Stimulated activated CD4-positive, alpha-beta T cell treated with anti-CD3 and anti-CD28 coated beads, TNF-alpha, amount 100 ng/mL, for 48 hours (primary cell): ENCODE results near the gene ADK.
"Not testable (repeated sequence)": the region's sequence is repeated elsewhere in the genome, so short reads cannot be mapped to it uniquely, and the experiment has no call there.

Experiments
- DNase-seq, 3 donors: peaks; one replicate each; pipeline ENCODE4 v3.0.0-alpha.2; 2020; ENCODE audit warnings: low read depth in 3 of 3

ADK gene

DNA sequence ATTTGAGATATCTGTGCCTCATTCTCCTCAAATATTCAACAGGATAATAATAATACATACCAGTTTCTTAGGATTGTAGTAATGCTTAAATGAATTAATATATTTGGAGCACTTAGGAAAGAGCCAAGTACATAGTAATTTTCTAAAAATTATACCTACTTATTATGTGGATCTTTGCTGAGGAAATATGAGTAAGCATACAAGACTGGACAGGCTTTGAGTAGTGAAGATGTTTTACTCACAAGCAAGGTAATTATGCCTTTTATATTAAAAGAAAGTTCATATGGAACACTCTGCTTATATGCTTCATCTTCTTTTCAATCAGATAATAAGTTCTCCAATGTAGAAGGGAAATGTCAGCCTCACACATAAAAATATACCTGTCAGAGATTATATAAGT, 337.9 kb downstream of the ADK start:
- DNase-seq = no peak

DNA sequence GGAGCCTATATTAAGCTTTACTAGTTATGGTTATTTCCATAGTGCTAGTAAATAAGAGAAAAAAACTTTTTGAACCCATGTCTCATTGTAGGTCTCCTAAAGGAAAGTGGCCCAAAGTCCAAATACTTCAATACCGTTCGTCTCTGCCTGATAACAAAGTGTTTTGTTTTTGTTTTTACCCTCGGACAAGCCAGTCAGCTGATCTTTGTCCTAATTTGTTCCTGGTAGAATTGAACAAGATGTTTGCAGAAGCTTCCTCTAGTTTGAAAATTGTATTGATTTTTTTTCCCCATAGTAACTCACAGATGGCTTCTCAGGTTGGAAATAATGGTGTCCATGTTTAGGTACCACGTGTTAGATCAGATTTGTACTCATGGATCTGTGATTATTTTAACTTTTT, 339.5 kb downstream of the ADK start:
- no peak for DNase-seq

- no peak for DNase-seq
Observed at GRCh38 chr10:74491014-74491413, 340.0 kb downstream of the ADK start.

DNA sequence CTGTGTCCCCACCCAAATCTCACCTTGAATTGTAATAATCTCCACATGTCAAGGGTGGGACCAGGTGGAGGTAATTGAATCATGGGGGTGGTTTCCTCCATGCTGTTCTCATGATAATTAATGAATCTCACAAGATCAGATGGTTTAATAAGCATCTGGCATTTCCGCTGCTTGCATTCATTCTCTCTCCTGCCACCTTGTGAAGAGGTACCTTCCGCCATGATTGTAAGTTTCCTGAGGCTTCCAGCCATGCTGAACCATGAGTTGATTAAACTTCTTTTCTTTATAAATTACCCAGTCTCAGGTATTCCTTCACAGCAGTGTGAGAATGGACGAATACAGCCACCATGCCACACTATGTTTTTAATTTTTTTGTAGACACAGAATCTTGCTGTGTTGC, 345.3 kb downstream of the ADK start:
- DNase-seq = not testable (repeated sequence)

DNA sequence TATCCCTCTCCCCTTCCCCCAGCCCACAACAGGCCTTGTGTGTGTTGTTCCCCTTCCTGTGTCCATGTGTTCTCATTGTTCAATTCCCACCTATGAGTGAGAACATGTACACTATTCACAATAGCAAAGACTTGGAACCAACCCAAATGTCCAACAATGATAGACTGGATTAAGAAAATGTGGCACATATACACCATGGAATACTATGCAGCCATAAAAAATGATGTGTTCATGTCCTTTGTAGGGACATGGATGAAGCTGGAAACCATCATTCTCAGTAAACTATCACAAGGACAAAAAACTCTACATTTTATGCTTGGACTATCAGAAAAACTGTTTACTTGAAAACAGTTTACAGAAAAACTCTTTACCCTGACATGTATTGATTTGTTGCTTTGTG, 347.6 kb downstream of the ADK start:
- not testable (repeated sequence) for DNase-seq

GRCh38 chr10:74500026-74500704, 349.1 kb downstream of the ADK start:
- no peak for DNase-seq

DNA sequence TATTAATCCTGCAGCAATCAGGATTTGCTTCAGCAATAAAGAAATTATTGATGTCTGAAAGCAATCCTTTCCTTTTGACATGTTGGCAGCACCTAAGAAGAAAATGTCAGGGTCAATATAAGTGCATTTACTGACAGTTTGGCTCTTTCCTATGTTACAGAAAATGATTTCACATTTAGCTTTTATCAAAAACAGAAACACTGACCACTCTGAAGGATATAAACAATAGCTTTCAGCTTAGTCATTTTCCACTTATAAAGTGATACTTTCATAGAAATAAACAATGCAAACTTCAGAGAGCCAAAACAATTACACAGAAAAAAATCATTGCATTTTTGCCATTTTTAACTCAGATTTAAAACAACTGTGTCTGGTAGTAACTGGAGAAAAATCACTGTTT, 349.8 kb downstream of the ADK start:
- DNase-seq = no peak

GRCh38 chr10:74502963-74503608, 352.1 kb downstream of the ADK start:
- no peak for DNase-seq

GRCh38 chr10:74507951-74508350, 356.9 kb downstream of the ADK start:
- no peak for DNase-seq

- no peak for DNase-seq
Observed at GRCh38 chr10:74510594-74510993, 359.6 kb downstream of the ADK start.

- DNase-seq = no peak
Observed at GRCh38 chr10:74511051-74511450, 360.0 kb downstream of the ADK start.

- no peak for DNase-seq
Observed at GRCh38 chr10:74514322-74514721, 363.3 kb downstream of the ADK start.

DNA sequence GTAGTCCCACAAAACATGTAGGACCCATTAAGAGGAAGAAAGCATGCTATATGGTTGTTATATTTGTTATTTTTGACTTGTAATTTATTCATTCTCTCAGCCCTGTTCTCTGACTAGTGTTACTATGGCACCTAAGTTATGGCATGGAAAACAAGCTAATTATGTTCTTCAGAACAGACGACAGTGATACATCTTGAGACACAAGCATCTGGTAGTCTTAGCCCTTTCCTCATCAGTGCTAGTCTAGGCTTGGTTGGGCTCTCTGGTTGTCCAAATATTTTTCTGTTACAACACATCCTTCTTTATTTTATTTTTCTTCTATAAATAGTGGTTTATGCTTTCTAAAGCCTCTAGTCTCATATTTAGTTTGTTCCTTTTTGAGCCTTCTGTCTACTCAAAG, 367.0 kb downstream of the ADK start:
- DNase-seq = no peak

GRCh38 chr10:74521526-74521925, 370.5 kb downstream of the ADK start:
- DNase-seq = no peak

DNA sequence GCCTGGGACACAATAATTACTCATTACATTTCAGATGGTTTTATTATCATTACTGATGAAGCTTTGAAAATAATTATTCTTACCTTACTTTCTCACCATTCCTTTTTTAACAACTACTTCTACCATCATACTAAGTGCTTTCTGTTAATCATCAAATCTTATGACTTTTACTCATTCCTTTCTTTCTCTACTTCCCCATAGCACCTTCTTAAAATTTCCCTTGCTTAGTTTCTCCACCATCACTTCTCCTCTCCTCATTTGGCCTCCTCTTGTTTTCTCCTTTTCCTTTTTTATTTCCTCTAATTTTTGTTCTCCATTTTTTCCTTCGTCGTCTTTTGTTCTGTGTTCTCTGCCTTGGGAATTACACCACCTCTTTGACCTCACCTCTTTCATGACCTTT, 372.2 kb downstream of the ADK start:
- no peak for DNase-seq

- DNase-seq = no peak
Observed at GRCh38 chr10:74525885-74526284, 374.9 kb downstream of the ADK start.

- not testable (repeated sequence) for DNase-seq
Observed at GRCh38 chr10:74527611-74528010, 376.6 kb downstream of the ADK start.

DNA sequence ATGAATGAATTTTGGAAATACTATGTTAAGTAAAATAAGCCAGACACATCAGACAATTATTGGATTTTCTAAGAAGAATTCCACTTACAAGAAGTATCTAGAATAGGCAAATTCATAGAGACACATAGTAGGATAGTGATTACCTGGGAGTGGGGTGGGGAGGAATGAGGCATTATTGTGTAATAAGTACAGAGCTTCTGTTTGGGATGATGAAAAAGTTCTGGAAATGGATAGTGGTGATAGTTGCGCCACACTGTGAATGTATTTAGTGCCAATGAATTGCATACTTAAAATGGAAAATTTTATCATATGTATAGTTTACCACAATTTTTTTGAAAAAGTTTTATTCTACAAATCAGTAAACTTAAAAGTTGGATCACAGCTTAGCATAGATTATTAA, 378.2 kb downstream of the ADK start:
- no peak for DNase-seq

GRCh38 chr10:74530981-74531380, 380.0 kb downstream of the ADK start:
- no peak for DNase-seq

- DNase-seq = no peak
Observed at GRCh38 chr10:74539317-74539716, 388.3 kb downstream of the ADK start.

GRCh38 chr10:74541375-74541774, 390.4 kb downstream of the ADK start:
- no peak for DNase-seq

GRCh38 chr10:74542077-74542476, 391.1 kb downstream of the ADK start:
- no peak for DNase-seq

GRCh38 chr10:74543276-74543675, 392.3 kb downstream of the ADK start:
- DNase-seq = no peak

- DNase-seq = no peak
Observed at GRCh38 chr10:74544106-74544505, 393.1 kb downstream of the ADK start.
